Esophagus muscularis mucosa (tissue), 3 donors: ENCODE measurements around the gene BAK1.

ENCODE experiments used
- CTCF ChIP-seq, 3 experiments: fragments of 200-600 bp in 2 of 3; fragments of 450-650 bp in 1 of 3; sonication (generic) in 2 of 3; IDR thresholded peaks; one replicate each; pipeline ENCODE4 v1.5.1; 2017 to 2019; ENCODE audit warnings: antibody characterized with exemption in 3 of 3, mild to moderate bottlenecking in 2 of 3, moderate library complexity in 1 of 3
- EP300 ChIP-seq: sonication (generic); formaldehyde crosslinking; IDR thresholded peaks from one replicate; pipeline ENCODE4 v1.6.1; 2017; ENCODE audit warnings: antibody characterized with exemption

- TF ChIP-seq CTCF (IDR thresholded peaks at IDR 0.05) (no peak), EP300 (no peak)
Measured at GRCh38 chr6:33604941-33605854, 25.1 kb upstream of the BAK1 start.
